ENCODE measurements around the gene TMPRSS6. TPM values are rescaled to one million over a fixed set of nuclear protein-coding genes. Genes with fewer than 3 reads are reported as not detected.
A peak's percentile ranks its signal among the peaks of the same experiment; 100 is the strongest.

Gene TMPRSS6
- total and polyA plus RNA-seq, 2 of the 8 experiments (the other 6 are each of a cell fraction or from before 2014, with no cell fraction given), result 0.02 TPM; not detected in 1

DNA sequence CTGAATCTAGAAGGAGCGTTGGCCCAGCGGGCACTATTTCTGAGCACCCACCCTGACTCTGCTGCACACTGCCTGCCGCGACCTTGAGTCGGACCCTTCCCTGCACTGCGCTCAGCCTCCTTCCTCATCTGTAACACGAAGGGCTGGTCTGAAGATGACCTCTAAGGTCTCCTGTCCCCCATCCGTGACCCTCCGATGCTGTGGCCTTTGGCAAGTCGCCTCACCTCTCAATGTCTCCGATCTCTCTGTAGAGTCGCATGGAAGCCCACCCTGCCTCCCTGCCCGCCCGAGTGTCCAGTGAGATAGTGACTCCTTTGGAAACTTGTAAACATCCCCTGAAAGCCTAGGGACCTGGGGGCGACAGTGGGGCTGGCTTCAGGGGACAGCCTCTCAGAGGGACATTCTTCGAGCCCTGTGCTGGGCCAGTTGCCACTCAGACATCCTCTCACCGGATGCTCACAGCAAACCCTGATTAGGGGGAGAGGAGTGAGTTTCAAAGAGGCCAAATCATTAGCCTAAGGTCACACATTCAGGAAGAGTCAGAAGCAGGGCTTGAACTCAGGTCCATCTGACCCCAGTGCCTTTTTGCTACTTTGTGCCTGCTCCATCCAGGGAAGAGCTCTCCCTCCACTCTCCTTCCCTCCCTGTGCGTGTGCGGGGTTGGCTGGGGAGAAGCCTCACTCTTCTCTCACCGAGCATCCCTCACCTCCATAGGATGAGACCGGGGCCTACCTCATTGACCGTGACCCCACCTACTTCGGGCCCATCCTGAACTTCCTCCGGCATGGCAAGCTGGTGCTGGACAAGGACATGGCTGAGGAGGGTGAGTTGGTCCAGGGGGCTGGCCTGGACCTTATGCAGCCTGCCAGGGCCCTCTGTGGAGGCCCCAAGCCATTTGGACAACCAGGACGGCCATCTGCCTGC, 56.9 kb downstream of the TMPRSS6 start:
- 83% methylated on average over 19 of the region's 25 CpGs; no CpG with 5 or more reads in 1 of the 2 experiments for WGBS, 2 experiments (ENCODE audit: extremely low coverage in 1 of 2, insufficient coverage in 1 of 2, insufficient read length in 1 of 2, insufficient replicate concordance in 2 of 2, low coverage in 1 of 2, low lambda C conversion rate in 2 of 2, missing lambda C conversion rate in 1 of 2)
- H2AK5ac ChIP-seq (ENCODE audit: low read depth, low read length), result no peak overlapping the region
- H3K9me3 ChIP-seq (ENCODE audit: insufficient read depth in 2 of 2, low read depth in 1 of 2, low read length in 1 of 2), result no peaks in the 10 kb centered on the region
- no peak overlapping the region for H3K23ac ChIP-seq (ENCODE audit: insufficient read length)
- no peak overlapping the region for H4K5ac ChIP-seq (ENCODE audit: insufficient read length, low read depth, low read length)
- H2BK15ac ChIP-seq (ENCODE audit: low read length), result no peak overlapping the region
- H2AFZ ChIP-seq (ENCODE audit: low read length), result no peak overlapping the region
- H3K27me3 ChIP-seq (replicated peaks in 1 of 4; ENCODE audit: control insufficient read depth in 3 of 4, extremely low read depth in 1 of 4, insufficient read depth in 3 of 4, low read length in 3 of 4), result no peaks in the 10 kb centered on the region; a peak in 3 of 7 replicates
- H2BK120ac ChIP-seq (replicated peaks; ENCODE audit: low read depth, low read length), result no peak overlapping the region
- H3K14ac ChIP-seq (ENCODE audit: insufficient read length), result no peak overlapping the region
- no peaks in the 10 kb centered on the region for H3K79me2 ChIP-seq (ENCODE audit: control insufficient read depth in 1 of 2, insufficient read depth in 2 of 2, low read length in 2 of 2)
- H2BK5ac ChIP-seq (ENCODE audit: low read depth, low read length), result no peak overlapping the region
- no peaks in the 10 kb centered on the region for H3K79me1 ChIP-seq (ENCODE audit: low read depth, low read length)
- H4K8ac ChIP-seq (ENCODE audit: extremely low read depth, insufficient read depth, low read length), result no peak overlapping the region
- peaks cover 0 to 10% of the 10 kb centered on the region in 2 experiments for H4K20me1 ChIP-seq (replicated peaks in 1 of 2; ENCODE audit: control insufficient read depth in 1 of 2, insufficient read depth in 2 of 2, low read length in 2 of 2)
- no peak for FAIRE-seq
- CTCF ChIA-PET (ENCODE audit: partially characterized antibody), result interaction anchor here (1.0 to 3.3 kb wide), 4 partner anchors 7 to 207 kb away, joined by 3 to 27 read pairs (median 5); no protein-coding TSS in a partner anchor
- POLR2A ChIA-PET (ENCODE audit: partially characterized antibody), result interaction anchor here (0.5 to 2.2 kb wide), 9 partner anchors 9 to 525 kb away, joined by 3 to 6 read pairs (median 4); partner anchors contain the start of genes MPST and TST
- peak overlapping the region; percentile 62 to 99 (median 69) for H3K4me3 ChIP-seq (ENCODE audit: extremely low read depth in 1 of 4, insufficient read depth in 2 of 4, low read depth in 3 of 4, low read length in 4 of 4)
- H2BK12ac ChIP-seq (ENCODE audit: low read depth, low read length), result no peak overlapping the region
- no peak overlapping the region for H3K18ac ChIP-seq (ENCODE audit: extremely low read depth, low read length)
- peak overlapping the region in 2 of 4 experiments; percentile 29 to 57; a peak in 4 of 7 replicates for H3K9ac ChIP-seq (replicated peaks in 1 of 4; ENCODE audit: extremely low read depth in 1 of 4, low read depth in 3 of 4, low read length in 3 of 4)
- no peak overlapping the region for H4K91ac ChIP-seq (replicated peaks; ENCODE audit: insufficient read length, low read length)
- no peak overlapping the region for H2BK20ac ChIP-seq (ENCODE audit: low read length)
- H3K27ac ChIP-seq (ENCODE audit: low read depth, low read length), result no peak overlapping the region
- no peak overlapping the region for H3K56ac ChIP-seq (replicated peaks; ENCODE audit: insufficient read length, low read depth, low read length)
- peak overlapping the region; percentile 54 to 77 for H3K4me2 ChIP-seq (ENCODE audit: insufficient read depth in 1 of 2, low read depth in 2 of 2, low read length in 2 of 2)
- peaks cover 0 to 10% (median 7%) of the 10 kb centered on the region in 4 experiments; a peak in 5 of 7 replicates for H3K4me1 ChIP-seq (replicated peaks in 1 of 4; ENCODE audit: control insufficient read depth in 3 of 4, insufficient read depth in 4 of 4, low read length in 3 of 4)
- DNase-seq (ENCODE audit: low read depth in 1 of 2, low spot score in 2 of 2), result no peak
- peaks cover 5% of the 10 kb centered on the region; the same call in 1 of the 2 replicates for H3K23me2 ChIP-seq (ENCODE audit: low read depth, low read length)
- no peak overlapping the region for H3K4ac ChIP-seq (replicated peaks; ENCODE audit: insufficient read length, low read depth, low read length)
- H3K36me3 ChIP-seq (ENCODE audit: control insufficient read depth in 2 of 4, insufficient read depth in 4 of 4, low read length in 3 of 4), result peaks cover 0 to 6% (median under 1%) of the 10 kb centered on the region in 4 experiments; a peak in 3 of 8 replicates
- TF ChIP-seq CHD2 (IDR thresholded peaks at IDR 0.05; ENCODE audit: low read length) (no peak), CTBP2 (IDR thresholded peaks at IDR 0.05; ENCODE audit: borderline replicate concordance, insufficient read depth, insufficient read length, low read length) (no peak), TBP (IDR thresholded peaks at IDR 0.05; ENCODE audit: low read depth, low read length) (no peak), SIRT6 (IDR thresholded peaks at IDR 0.05; ENCODE audit: low read length) (no peak), POLR2A (IDR thresholded peaks at IDR 0.05; ENCODE audit: control extremely low read depth in 1 of 2, low read depth in 2 of 2, low read length in 2 of 2) (no peak), CBX8 (IDR thresholded peaks at IDR 0.05; ENCODE audit: borderline replicate concordance, low read depth, low read length) (no peak), BCL11A (IDR thresholded peaks at IDR 0.05; ENCODE audit: low read depth in 2 of 2, low read length in 2 of 2) (no peak), GABPA (IDR thresholded peaks at IDR 0.05; ENCODE audit: borderline replicate concordance, insufficient read depth, low read length) (no peak), POU5F1 (IDR thresholded peaks at IDR 0.05; ENCODE audit: low read depth, low read length) (no peak), EP300 (IDR thresholded peaks at IDR 0.05; ENCODE audit: borderline replicate concordance in 1 of 2, low read depth in 2 of 2, low read length in 2 of 2) (no peak), SP1 (IDR thresholded peaks at IDR 0.05; ENCODE audit: low read depth, low read length) (no peak), SUZ12 (IDR thresholded peaks at IDR 0.05; ENCODE audit: low read length) (no peak)
